Right atrium auricular region (tissue), 2 donors: Measurements from ENCODE around the gene PTCH1. TPM values are rescaled to one million over a fixed set of nuclear protein-coding genes. Genes with fewer than 3 reads are reported as not detected.

Experiments used
- DNase-seq: peaks from one replicate; pipeline ENCODE4 v3.0.0-alpha.2; 2019; ENCODE audit warnings: low spot score
- H3K27ac ChIP-seq, 2 donors: fragments of 200-600 bp; sonication (generic); 1 replicate in 1 of 2; 2 replicates in 1 of 2; pipeline ENCODE4 v1.5.1; 2016 to 2019
- H3K27me3 ChIP-seq, 2 donors: fragments of 200-600 bp; sonication (generic); one replicate each; pipeline versions ENCODE4 v1.5.1 to v1.6.0; 2017 to 2019
- H3K36me3 ChIP-seq: fragments of 200-600 bp; sonication (generic); one replicate; pipeline ENCODE4 v1.5.1; 2016
- H3K4me1 ChIP-seq, 2 donors: fragments of 200-600 bp; sonication (generic); one replicate each; pipeline versions ENCODE4 v1.5.1 to v1.6.0; 2017 to 2019
- H3K4me3 ChIP-seq, 2 donors: fragments of 200-600 bp; sonication (generic); 1 replicate in 1 of 2; 2 replicates in 1 of 2; pipeline ENCODE4 v1.5.1; 2017 to 2019; ENCODE audit warnings: mild to moderate bottlenecking in 1 of 2, moderate library complexity in 1 of 2
- H3K9me3 ChIP-seq, 2 donors: fragments of 200-600 bp; sonication (generic); one replicate each; pipeline ENCODE4 v1.5.1; 2019
- CTCF ChIP-seq, 2 donors: fragments of 200-600 bp; sonication (generic); IDR thresholded peaks; one replicate each; pipeline ENCODE4 v1.5.1; 2019; ENCODE audit warnings: antibody characterized with exemption in 2 of 2
- total RNA-seq, 2 donors: library from RNA; depleted of rRNA; stranded (reverse); fragments of >200 nt; gene quantifications; one replicate each; pipeline ENCODE4 v1.1.0, GENCODE V29; 2016

PTCH1 gene
- total RNA-seq, 2 donors from 2014 or later, result 5.4 to 6.3 TPM

DNA sequence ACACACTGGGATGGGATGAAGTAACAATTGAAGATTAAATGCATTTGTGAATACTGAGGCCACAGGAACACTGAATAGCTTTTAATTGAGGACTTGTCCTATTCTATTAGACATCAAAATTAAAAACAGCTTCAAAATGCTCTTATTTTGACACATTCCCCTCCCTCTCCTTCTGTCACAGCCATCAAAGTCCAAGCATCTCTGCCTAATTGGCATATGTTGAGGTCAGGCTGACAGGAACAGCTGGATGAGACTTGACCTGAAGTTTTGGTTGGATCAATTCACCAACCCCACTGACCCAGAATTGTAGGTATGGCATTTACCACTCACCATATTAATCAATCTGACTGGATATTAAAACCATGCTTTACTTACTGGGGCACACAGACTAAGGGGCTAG lies 96.3 kb downstream of the PTCH1 start:
- Histone ChIP-seq H3K36me3 (no peaks in the 10 kb centered on the region), H3K27me3 (no peaks in the 10 kb centered on the region), H3K9me3 (peaks cover 0 to 20% of the 10 kb centered on the region in 2 donors), H3K27ac (no peak overlapping the region), H3K4me3 (no peak overlapping the region), H3K4me1 (no peaks in the 10 kb centered on the region)
- no peak for TF ChIP-seq CTCF (IDR thresholded peaks at IDR 0.05)
- no peak for DNase-seq

DNA sequence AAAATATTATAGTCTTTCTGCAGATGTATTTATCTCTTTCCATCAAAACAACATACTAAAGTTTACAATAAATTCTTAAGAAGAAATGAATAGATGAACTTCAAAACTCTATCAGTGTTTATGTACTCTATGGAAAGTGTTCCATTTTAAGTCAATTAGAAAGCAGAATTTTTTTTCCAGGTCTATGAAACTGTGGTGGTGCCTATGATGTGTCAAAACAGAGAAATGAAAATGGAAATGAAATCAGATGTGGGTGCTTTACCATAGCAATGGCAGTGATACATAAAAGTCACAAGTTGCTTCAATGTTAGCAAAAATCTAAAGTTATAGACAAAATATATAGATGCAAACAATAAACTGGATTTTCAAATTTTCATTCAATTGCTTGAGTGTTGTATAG lies 97.3 kb downstream of the PTCH1 start:
- Histone ChIP-seq H3K4me3 (no peak overlapping the region), H3K27me3 (no peaks in the 10 kb centered on the region), H3K4me1 (no peaks in the 10 kb centered on the region), H3K36me3 (no peaks in the 10 kb centered on the region), H3K27ac (no peak overlapping the region), H3K9me3 (peaks cover 0 to 20% of the 10 kb centered on the region in 2 donors)
- no peak for DNase-seq
- TF ChIP-seq CTCF (IDR thresholded peaks at IDR 0.05), result no peak

- no peaks in the 10 kb centered on the region for H3K4me1 ChIP-seq
- H3K9me3 ChIP-seq, result no peaks in the 10 kb centered on the region
- no peaks in the 10 kb centered on the region for H3K27me3 ChIP-seq
- TF ChIP-seq CTCF (IDR thresholded peaks at IDR 0.05), result no peak
- H3K4me3 ChIP-seq, result no peak overlapping the region
- no peaks in the 10 kb centered on the region for H3K36me3 ChIP-seq
- no peak for DNase-seq
- no peak overlapping the region for H3K27ac ChIP-seq
Observed at GRCh38 chr9:95415158-95415557, 101.6 kb downstream of the PTCH1 start.

- TF ChIP-seq CTCF (IDR thresholded peaks at IDR 0.05), result no peak
- no peak for DNase-seq
- Histone ChIP-seq H3K9me3 (no peaks in the 10 kb centered on the region), H3K4me1 (no peaks in the 10 kb centered on the region), H3K27ac (no peak overlapping the region), H3K4me3 (no peak overlapping the region), H3K36me3 (no peaks in the 10 kb centered on the region), H3K27me3 (no peaks in the 10 kb centered on the region)
Observed at GRCh38 chr9:95413793-95414192, 103.0 kb downstream of the PTCH1 start.

GRCh38 chr9:95411054-95411892 lies 105.5 kb downstream of the PTCH1 start:
- no peak for DNase-seq
- no peak overlapping the region for H3K27ac ChIP-seq
- H3K4me1 ChIP-seq, result no peaks in the 10 kb centered on the region
- H3K9me3 ChIP-seq, result no peaks in the 10 kb centered on the region
- TF ChIP-seq CTCF (IDR thresholded peaks at IDR 0.05), result no peak
- H3K4me3 ChIP-seq, result no peak overlapping the region
- H3K27me3 ChIP-seq, result no peaks in the 10 kb centered on the region
- H3K36me3 ChIP-seq, result no peaks in the 10 kb centered on the region
